GM10847 (cell line): ENCODE results near the gene PTPRN2.

ENCODE experiments used
- POLR2A ChIP-seq: IDR thresholded peaks from 2 replicates; pipeline ENCODE4 v1.6.1; 2011; ENCODE audit not compliant: insufficient read length; ENCODE audit errors: extremely low read depth

PTPRN2 gene

DNA sequence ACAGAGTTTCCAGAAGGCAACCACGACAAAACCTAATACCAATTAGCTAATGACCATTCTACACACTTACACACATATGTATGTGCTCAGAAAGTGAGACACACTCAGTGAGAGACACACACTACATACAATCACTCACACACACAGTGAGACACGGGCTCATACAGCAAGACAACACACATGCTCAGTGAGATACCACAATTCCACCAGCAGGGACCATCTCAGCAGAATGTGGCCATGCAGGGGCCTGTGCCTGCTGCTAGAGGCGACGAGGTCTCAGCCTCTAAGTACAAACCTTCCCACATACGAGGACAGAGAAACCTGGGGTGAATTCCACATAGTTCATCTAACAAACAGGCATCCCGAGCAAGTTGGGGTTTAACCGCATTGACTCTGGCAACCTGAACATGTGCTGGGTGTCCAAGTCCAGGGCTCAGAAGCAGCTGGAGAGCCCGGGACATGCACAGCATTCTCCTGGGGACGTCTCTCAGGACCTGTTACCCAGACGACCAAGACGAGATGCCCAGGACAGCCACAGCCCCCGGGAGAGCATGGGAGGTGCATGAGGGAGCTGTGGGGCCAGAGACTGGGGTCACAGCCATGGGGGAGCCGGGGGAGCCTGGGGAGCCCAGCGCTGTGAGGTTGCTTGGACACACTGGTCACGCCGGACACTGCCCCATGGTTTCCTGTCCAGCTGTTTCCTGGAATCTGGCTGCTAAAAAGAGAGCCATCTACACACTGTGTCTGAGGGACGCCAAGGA, 523.6 kb downstream of the PTPRN2 start:
- no peak for TF ChIP-seq POLR2A

DNA sequence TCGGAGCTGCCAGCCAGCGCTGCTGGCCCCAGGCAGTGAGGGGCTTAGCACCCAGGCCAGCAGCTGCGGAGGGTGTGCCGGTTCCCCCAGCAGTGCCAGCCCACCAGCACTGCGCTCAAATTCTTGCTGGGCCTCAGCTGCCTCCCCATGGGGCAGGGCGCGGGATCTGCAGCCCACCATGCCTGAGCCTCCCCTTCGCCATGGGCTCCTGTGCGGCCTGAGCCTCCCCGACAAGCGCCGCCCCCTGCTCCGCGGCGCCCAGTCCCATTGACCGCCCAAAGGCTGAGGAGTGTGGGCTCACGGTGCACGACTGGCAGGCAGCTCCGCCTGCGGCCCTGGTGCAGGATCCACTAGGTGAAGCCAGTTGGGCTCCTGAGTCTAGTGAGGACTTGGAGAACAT, 525.0 kb downstream of the PTPRN2 start:
- TF ChIP-seq POLR2A: no peak

DNA sequence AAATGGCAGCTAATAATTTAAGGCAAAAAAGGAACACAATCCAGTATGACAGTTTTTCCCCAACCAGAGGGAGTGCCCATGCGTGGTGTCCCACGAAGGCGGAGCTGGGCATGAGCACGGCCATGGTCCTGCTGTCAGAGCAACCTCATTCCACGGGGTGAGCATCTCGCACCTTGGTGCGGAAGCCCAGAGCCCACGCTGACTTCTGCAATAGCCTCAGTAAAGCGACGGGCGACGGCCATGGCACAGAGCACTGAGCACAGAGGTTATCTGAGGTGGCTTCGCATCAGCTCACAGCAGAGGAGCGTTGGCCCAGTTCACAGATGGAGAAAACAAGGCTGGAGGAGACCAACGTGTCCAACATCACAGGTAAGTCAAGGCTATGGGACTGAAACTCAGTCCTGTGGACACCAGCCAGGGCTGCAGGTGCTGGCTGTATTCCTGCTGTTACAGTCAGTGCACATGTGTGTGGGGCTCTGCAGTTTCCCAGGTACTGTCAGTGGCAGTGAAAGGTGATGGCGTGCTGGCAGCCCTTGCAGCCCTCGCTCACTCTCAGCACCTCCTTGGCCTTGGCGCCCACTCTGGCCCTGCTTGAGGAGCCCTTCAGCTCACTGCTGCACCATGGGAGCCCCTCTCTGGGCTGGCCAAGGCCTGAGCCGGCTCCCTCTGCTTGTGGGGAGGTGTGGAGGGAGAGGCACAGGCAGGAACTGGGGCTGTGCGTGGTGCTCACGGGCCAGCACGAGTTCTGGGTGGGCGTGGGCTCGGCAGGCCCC, 525.6 kb downstream of the PTPRN2 start:
- TF ChIP-seq POLR2A: no peak

DNA sequence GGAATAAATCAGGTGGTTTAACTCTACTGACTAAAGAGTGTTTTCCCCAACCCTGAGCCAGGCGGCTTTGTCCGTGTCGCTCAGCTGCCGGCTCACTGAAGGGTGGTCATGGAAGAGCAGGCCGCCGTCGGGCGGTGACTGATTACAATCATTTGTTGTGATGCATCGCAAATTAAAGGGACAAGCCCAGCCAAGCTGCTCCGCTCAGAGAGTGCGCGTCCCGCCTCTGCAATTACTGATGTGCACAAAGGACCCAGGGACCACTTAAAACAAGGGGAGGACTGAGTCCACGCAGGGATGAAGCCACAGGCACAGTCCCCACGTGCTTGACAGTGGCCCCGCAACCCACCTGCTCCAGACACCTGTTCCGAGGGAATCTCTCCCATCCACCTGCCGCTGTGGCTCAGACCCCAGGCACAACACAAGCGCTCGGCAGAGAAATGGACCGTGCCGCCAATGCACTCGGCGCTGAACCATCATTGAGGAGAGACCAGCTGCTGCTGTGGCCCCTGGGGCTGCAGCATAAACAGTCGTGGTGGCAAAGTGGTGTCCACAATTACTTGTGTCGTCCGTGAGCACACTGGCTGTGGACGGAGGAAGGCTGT, 526.5 kb downstream of the PTPRN2 start:
- TF ChIP-seq POLR2A: no peak

DNA sequence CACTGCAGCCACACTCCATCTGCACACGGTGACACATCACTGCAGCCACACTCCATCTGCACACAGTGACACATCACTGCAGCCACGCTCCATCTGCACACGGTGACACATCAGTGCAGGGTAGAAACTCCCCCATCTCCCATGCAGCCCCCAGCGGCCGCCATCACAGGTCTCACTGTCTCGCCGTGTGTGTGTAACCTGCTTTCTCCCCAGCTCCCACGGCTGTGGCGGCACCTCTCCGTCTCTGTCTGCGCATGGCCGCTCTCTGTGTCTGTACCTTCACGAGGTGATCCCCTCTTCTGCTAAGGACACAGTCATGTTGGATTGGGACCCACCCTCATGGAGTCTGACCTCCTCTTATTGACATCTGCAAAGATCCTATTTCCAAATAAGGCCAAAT, 527.4 kb downstream of the PTPRN2 start:
- no peak for TF ChIP-seq POLR2A

DNA sequence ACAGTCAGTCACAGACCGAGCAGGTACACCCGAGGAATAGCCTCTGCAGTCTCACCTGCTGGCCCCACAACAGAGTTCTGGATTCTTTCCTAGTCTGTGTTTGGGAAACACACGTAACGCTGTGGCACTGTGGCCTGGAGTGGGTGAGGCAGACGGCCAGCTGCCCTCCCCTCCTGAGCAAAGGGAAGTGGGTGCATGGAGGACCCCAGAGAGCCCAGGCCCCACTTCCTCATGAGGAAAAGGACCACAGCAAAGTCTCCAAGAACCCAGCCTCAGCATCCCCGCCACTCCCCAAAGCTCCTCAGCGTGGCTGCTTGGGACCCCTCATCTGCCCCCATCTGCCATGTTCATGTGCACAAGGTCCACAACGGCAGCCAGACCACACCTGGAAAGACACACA, 530.2 kb downstream of the PTPRN2 start:
- TF ChIP-seq POLR2A: no peak

DNA sequence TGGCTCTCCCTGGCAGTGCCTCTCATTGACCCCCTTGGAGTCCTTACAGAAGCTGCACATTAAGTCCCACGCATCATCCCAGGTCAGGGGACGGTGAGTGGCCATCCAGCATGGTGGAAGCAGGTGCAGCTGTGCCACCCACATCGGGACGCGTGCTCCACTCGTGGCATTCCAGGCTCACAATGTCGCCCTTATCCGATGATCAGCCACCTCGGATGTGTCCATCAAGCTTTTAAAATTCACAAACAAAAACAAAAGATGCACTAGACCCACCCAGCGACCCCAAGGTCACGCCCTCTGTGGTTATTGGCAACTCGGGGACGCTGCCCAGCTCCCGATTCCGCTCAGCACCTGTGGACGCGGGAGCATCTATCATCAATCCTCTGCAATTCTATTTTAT, 530.9 kb downstream of the PTPRN2 start:
- no peak for TF ChIP-seq POLR2A

DNA sequence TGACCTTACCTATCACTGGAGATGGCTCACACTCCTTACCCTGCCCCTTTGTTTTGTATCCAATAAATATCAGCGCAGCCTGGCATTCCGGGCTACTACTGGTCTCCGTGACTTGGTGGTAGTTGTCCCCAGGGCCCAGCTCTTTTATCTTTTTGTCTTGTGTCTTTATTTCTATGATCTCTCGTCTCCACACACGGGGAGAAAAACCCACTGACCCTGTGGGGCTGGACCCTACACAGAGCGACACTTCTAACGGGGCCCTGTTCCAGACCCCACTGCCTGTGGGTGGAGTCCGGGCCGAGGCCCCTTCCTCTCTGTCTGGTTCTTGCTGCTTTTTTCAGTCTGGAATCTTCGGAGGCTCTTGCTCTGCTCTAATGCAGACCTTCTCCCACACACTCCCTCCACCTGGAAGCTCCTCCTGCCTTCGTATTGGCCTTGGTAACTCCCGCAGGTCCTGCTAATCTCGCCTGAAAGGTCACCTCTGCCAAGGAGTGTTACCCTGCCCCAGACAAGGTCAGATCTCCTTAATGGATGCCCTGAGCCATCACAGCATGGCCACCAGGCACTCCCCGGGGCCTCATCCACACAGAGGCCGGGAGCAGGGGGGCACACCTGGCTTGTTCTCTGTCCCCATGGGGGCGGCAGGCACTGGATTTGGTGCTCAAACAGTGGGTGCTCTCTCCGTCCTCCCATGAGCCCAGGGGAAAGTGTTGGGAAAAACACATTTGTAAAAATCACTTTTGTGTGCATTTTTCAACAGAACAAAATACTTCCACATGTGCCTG, 531.7 kb downstream of the PTPRN2 start:
- no peak for TF ChIP-seq POLR2A

DNA sequence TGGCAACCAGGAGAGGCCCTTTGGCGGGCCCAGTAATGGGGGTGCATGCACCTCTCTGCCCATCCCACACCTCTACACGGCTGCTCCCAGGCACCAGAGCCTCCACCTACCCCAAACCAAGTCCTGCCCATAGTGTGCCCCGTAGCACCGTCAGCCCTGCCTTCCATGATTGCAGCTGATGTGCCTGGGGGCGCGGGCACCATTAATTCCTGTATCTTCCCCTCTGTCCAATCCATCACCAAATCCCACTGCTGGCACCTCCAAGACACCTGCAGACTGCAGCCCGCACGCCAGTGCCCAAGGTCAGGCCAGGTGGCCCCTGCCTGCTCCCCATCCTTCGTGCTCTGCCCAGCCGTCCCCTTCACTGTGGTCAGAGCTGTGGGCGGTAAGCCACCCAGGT, 533.0 kb downstream of the PTPRN2 start:
- TF ChIP-seq POLR2A: no peak

DNA sequence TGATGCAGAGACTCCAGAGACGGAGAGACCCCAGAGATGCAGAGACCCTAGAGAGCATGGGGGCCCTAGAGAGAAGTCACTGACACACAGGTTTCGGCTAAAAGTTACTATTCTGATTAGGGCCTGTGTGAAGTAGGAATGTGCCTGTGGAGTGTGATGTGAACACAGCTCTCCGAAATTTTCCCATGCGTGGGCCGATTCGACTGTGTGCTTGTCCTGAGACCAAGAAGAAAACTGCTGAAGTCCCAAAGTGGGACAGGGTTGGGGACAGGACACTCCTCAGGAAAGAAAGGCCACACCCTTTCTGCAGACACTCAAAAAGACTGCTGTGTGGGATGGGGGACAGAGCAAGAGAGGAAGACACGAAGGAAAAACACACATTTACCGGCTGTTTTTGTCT, 533.5 kb downstream of the PTPRN2 start:
- no peak for TF ChIP-seq POLR2A

DNA sequence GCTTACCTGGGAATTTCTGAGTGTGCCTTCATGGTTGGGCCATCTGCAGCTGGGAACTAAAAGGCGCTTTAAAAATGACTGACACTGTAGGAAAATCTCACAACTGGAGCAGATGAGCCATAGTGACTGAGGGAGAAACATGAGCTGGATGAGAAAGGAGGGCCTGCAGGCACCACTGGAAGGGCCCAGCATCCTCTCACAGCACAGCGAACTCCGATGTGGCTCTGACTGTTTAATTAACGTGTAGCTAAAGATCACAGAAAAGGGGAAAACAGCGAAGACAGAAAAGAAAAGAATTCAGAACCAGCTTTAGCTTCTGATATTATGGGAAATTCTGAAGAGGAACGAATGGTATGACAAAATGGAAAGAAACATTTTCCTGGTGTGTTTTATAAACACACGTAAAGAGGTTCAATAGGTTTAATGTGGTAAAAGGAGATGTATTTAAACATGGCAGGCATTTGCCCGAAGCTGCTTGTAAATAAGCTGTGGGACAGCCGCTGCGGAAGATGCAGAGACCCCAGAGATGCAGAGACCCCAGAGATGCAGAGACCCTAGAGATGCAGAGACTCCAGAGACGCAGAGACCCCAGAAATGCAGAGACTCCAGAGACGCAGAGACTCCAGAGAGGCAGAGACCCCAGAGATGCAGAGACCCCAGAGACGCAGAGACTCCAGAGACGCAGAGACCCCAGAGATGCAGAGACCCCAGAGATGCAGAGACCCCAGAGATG, 534.3 kb downstream of the PTPRN2 start:
- no peak for TF ChIP-seq POLR2A

DNA sequence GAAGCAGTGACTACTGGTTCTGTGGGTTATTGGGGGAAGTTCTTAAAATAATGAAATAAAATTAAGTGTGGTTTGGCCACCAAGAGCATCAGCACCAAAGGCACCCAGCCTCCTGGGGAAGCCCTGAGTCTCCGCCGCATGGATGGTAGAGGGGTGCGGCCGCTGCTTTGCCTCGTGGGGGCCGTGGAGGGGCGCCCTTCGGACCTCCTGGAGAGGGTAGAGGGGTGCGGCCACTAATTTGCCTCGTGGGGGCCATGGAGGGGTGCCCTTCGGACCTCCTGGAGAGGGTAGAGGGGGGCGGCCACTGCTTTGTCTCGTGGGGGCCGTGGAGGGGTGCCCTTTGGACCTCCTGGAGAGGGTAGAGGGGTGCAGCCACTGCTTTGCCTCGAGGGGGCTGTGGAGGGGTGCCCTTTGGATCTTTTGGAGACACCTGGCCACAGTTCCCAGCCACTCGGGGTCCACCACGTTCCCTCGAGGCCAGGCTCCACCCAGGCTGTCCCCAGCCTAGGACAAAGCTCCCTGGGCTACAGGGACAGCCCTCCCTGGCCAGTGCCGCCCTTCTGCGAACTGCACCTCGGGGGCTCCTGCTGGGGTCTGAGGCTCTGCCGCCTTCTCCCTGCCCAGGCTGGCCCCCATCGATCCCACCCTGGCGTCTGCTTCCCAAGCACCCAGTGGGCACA, 535.1 kb downstream of the PTPRN2 start:
- TF ChIP-seq POLR2A: no peak

DNA sequence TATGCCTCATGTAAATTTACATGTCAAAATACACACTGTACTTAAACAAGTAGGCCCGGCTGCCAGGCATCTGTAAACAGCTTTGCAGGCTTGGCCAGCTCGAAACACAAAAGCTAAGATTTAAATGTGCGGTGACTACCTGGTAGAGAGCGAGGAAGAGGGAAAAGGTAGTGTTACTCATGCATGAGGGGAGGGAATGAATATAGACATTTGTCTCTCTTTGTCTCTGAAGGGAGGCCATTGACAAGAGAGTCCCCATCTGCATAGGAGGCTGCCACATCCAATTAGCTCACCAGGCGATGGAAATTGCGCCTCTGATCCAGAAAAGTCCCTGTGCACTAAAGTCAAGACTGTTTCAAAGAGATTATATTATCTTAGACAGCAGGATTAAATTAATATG, 535.8 kb downstream of the PTPRN2 start:
- TF ChIP-seq POLR2A: no peak

DNA sequence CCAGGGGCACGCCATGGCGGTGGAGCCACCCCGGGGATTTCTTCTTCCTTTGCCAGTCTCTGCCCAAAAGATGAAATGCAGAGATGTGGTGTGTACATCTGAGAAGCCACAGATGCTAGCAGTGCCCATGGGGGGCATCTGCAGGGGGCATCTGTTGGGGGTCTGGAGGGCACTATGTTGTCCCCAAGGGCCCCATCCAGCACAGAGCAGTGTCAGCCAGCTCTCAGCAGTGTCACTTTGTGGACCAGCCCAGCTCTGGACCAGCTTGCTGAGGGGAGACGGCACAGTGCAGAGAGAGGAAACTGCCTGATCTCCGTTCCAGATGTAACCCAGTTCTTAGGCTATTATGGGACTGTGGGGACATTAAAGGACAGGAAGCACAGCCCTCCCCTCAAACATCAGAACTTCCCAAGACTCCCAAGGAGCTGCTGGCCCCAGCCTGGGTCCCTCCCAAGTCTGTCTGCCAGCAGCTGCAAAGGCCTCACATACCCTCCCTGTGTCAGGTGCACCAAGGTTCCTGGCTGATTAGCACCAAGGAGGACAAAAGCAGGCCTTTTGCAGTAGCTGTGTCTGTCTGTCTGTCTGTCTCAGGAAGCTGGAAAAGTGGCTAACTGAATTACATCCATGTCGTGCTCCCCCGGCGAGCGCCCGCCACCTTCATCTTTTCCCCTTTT, 536.5 kb downstream of the PTPRN2 start:
- TF ChIP-seq POLR2A: no peak
